SK-N-DZ (cell line): Measurements from ENCODE around the gene MRPL54.

Experiments
- DNase-seq: peaks from one replicate; pipeline ENCODE4 v3.0.0-alpha.2; 2015; ENCODE audit warnings: low spot score

MRPL54 gene

GRCh38 chr19:3768748-3769099 lies 6.2 kb downstream of the MRPL54 start:
- DNase-seq = no peak

GRCh38 chr19:3769494-3769893 lies 7.0 kb downstream of the MRPL54 start:
- no peak for DNase-seq

DNA sequence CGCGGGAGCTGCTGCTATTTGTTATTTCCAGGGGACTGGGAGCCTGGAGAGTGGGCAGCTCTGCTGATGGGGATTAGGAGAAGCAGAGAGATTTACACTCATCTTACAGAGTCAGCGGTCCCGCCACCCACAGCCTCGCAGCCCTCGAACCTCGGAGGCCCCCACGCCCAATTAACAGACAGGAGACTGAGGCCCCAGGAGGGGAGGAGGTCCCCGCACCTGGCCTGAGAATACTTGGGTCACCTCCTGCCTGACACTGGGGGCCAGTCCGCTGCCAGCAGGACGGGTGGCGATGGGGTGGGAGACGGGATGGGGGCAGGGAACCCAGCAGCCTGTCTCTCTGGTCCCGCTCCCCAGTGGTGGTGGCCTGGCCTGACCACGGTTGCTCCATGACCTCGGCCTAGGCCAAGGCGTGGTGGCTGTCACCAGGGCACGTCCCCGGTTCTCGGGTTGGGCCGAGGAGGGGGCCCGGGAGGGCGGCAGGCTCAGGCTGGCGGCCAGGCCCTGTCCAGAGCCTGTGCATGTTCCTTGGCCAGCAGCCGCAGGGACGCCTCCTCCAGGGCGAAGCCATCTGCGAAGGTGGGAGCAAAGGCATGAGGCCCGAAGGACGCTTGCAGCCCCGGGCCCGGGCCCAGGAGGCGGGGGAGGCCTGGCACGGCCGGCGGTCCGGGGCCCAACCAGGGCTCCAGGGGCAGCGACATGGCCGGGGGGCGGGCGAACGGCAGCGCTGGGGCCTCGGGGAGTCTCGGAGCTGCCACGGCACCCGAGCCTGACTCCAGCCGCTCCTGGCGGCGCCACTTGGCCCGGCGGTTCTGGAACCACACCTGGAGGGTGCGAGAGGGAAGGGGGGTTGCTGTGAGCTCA lies 7.9 kb downstream of the MRPL54 start:
- no peak for DNase-seq

DNA sequence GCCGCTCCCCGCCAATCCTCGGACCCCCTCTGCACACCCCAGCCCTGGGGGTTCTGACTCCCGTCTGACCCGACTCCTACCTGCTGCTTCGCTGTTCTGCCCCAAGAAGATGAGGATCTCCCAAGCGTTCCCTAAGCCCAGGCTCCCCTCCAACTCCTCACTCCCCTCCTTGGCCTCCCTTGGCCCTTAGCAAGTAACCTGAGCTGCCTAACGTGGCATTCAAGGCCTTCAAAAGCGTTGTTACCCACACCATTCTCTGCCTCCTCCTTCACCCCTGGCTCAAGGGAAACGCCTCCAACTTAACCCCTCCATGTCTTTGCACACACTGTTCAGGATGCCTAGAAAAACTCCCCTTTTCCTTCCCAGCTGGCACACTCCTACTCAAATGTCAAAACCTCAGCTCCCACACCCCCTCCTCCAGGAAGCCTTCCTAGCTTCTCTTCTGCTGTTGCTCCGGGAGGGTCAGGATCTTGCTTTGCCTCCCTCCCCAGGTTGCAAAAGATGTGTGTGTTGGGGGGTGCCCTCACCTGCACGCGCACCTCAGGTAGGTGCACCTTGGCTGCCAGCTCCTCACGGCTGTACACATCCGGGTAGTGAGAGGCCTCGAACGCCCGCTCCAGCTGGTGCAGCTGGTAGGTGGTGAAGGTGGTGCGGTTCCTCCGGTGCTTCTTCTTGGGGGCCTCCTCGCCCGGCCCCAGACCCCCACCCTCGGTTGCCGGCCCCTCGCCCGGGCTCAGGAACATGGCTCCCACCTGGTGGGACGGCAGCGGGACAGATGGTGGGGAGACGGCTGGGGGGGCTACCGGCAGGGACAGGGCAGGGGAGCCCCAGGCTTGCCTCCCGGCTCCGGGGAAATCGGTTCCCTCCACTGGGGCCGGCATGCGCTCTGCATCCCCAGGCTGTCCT lies 8.8 kb downstream of the MRPL54 start:
- DNase-seq = no peak

DNA sequence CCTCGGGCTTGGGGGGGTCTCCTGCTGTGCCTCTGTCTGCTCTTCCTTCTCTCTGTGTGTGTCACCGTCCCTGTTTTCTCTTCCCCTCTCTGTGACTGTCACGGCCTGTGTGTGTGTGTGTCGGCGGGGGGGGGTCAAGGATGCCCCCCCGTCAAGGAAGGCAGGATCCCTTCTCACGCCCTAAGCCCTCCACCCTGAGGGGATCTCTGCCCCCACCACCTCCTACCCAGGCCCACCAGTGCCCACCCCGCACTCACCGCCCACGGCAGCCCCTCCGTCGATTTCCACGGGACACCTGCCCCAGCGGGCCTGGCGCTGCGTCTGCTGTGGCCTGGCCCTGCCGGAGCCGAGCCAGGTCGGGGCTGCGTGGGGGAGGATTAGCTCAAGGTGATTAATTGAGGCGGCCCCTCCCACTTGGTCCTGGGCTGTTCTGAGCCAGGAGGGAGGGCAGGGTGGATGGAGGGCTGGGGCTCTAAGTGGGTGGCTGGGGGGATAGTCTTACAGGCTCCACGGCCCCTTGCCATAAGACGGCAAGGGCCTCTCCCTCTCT lies 9.5 kb downstream of the MRPL54 start, which contains the start of gene RAX2:
Gene RAX2, minus strand, starts transcription at position 323 of the 550 bp plus-strand sequence. CDS start 486 bp downstream, outside the sequence.
- DNase-seq = no peak

DNA sequence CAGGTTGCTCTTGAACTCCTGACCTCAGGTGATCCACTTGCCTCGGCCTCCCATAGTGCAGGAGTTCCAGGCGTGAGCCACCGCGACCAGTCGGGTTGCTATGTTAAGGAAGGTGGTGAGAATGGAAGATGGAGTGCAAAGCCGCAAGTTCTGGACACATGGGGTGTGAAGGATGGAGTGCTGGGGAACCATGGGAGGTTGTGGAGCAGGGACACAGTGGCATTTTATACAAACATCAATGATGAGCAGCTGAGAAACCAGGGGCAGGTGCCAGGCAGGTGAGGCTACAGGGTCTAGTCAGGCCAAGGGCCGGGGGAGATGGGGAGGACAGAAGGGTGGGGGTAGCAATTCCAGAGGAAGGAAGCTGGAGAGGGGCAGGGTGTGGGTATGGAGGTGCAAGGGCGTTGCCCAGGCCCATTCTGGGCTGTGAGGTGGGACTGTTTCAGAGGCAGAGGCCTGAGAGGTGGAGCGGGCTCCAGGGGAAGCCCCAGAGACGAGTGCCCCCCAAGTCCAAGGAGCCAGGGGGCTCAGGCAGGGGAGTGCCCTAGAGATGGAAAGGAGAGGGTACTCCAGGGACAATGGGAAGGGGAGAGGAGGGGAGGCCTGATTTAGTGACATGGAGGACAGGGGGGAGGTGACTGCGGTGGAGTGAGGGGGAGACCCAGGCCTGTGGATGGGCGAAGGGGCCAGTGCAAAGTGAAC lies 11.5 kb downstream of the MRPL54 start:
- DNase-seq = no peak

- DNase-seq = no peak
These were observed 12.3 kb downstream of the MRPL54 start for GRCh38 chr19:3774621-3775373.

- no peak for DNase-seq
These were observed 12.9 kb downstream of the MRPL54 start for GRCh38 chr19:3775374-3775711.

DNA sequence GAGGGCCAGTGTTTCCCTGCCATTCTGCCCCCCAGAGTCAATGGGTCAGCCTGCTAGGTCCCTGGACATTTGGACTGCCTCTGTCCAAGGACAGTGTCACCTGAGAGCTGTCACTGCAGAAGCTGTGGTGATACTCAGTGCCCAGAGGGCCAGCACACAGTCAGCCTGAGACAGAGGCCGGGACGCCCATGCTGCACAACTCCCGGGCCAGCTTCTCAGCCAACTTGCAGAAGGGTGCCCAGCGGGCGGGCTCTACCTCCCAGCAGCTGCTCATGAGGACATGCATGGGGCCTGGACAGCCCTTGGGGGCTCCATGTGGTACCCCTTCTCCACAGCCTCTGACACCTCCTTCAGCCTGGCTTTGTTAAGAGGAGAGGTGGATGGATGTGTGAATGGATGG lies 13.3 kb downstream of the MRPL54 start:
- DNase-seq = no peak

GRCh38 chr19:3776479-3777040 lies 14.1 kb downstream of the MRPL54 start:
- DNase-seq = no peak

- no peak for DNase-seq
These were observed 15.8 kb downstream of the MRPL54 start for GRCh38 chr19:3778104-3778867.

- DNase-seq = no peak
These were observed 16.6 kb downstream of the MRPL54 start for GRCh38 chr19:3778899-3779723.

DNA sequence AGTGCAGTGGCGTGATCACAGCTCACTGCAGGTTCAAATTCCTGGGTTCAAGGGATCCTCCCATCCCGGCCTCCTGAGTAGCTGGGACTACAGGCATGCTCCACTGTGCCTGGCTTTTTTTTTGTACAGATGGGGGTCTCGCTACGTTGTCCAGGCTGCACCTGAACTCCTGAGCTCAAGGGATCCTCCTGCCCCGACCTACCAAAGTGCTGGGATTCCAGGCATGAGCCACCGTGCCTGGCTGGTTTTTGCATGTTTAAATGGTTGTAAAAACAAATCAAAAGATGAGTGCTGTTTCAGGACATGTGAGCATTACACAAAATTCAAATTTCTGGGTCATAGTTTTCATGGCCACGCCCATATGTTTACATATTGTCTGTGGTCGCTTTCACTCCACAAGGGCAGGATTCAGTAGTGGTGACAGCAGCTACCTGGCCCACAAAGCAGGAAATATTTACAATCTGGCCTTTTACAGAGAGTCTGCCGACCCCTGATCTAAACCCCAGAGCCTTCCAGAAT lies 18.4 kb downstream of the MRPL54 start:
- no peak for DNase-seq

DNA sequence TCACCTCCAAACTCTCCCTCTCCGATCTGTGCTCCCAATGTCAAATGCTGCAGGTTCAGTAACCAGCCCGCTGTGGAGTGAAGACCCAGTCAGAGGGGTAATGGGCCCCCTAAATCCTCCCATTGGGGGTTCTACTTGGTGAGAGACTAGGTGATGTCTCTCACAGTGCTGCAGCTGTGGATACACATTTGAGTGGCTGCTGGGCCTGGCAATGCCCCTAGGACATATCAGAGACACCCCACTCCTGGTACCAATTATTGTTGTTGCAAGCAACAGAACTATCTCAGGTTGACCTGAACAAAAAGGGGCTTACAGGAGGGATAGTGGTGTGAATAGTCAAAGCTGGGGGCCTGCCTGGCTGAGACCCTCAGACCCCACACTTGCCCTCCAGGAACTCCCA lies 19.1 kb downstream of the MRPL54 start:
- DNase-seq = no peak

GRCh38 chr19:3782330-3782729 lies 19.8 kb downstream of the MRPL54 start:
- DNase-seq = no peak

GRCh38 chr19:3782903-3783302 lies 20.4 kb downstream of the MRPL54 start:
- no peak for DNase-seq

- peak; percentile 68 for DNase-seq
These were observed 21.4 kb downstream of the MRPL54 start for GRCh38 chr19:3783660-3784584.
